SK-N-MC (cell line): ENCODE results near the gene FARS2.

ENCODE experiments used
- EZH2 ChIP-seq: fragments of 200-600 bp; sonication (generic); IDR thresholded peaks from one replicate; pipeline ENCODE4 v1.6.1; 2017; ENCODE audit warnings: antibody characterized with exemption
- FOXP2 ChIP-seq: optimal IDR thresholded peaks from 2 replicates; pipeline ENCODE3; 2011; ENCODE audit warnings: mild to moderate bottlenecking, moderate library complexity; ENCODE audit not compliant: insufficient read depth; ENCODE audit errors: extremely low read length, control extremely low read depth
- POLR2AphosphoS5 ChIP-seq: IDR thresholded peaks from 2 replicates; pipeline ENCODE4 v1.6.1; 2012; ENCODE audit warnings: mild to moderate bottlenecking, low read depth, low read length, borderline replicate concordance

DNA sequence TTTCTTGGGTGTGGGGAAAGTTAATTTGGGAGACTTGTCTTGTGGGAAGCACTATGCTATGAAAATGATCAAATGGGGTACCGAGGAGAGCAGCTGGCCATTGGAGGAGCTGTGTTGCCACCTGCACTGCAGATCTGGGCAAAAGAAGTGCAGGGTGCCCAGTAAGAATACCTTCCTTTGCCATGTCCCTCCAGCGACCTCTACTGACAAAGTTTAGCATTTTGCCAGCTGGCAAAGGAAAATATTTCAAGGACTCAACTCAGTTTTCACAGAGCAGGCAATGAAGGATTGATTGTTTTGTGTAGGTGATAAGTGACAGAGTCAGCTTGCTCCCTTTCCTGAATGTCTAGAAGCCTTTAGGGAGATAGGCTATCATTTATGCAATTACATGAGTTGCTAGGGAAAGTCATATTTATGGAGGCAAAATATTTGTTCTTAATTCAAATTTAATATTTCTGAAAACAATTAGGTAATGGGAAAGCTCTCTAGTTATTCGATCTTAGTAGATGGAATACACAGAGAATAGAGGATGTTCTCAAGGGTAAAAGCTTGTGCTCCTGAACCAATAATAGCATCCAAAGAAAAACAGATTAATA, 118.4 kb downstream of the FARS2 start:
- no peak for TF ChIP-seq POLR2AphosphoS5
- TF ChIP-seq EZH2, result no peak
- TF ChIP-seq FOXP2, result no peak
